ENCODE results near the gene LGALS3. TPM values are rescaled to one million over a fixed set of nuclear protein-coding genes. Genes with fewer than 3 reads are reported as not detected.

LGALS3 gene
- total and polyA plus RNA-seq, 12 donors = 119 to 308 (median 198) TPM

DNA sequence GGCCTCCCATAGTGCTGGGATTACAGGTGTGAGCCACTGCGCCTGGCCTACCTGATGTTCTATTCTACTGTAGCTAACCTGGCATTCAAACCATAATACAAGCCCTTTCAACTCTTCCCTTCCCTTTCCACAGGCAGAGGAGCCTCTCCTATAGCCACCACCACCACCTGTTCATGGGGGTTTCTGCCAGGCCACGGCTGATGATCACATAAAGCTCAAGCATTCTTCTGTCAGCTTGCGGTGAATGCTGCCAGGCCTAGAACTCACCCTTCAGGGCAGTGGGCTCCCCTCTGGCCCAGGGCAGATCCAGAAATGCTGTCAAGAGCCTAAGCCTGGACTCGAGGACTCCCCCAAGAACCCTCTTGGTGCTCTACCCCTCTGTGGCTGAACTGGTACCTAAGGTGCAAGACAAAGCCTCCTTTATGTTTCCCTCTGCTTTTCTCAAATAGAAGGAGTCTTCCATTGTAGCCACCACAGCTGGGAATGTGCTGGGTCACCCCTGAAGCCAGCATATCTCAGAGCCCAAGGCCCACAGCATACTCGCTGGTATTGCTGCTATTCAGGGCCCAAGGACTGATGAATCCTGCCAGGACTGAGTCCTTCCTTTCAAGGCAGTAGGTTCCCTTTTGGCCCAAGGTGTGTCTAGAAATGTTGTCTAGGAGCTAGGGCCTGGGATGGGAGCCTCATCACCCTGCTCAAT lies 65.8 kb downstream of the LGALS3 start:
- Histone ChIP-seq H3K4me3 (no peak overlapping the region), H3K27me3 (peaks cover 0 to 5% (median 0%) of the 10 kb centered on the region in 7 donors), H3K9me3 (no peaks in the 10 kb centered on the region), H3K36me3 (no peaks in the 10 kb centered on the region), H3K4me1 (peaks cover 0 to 18% (median 6%) of the 10 kb centered on the region in 9 donors), H3K27ac (no peak overlapping the region)
- DNase-seq = no peak
- TF ChIP-seq, protein P1, sequence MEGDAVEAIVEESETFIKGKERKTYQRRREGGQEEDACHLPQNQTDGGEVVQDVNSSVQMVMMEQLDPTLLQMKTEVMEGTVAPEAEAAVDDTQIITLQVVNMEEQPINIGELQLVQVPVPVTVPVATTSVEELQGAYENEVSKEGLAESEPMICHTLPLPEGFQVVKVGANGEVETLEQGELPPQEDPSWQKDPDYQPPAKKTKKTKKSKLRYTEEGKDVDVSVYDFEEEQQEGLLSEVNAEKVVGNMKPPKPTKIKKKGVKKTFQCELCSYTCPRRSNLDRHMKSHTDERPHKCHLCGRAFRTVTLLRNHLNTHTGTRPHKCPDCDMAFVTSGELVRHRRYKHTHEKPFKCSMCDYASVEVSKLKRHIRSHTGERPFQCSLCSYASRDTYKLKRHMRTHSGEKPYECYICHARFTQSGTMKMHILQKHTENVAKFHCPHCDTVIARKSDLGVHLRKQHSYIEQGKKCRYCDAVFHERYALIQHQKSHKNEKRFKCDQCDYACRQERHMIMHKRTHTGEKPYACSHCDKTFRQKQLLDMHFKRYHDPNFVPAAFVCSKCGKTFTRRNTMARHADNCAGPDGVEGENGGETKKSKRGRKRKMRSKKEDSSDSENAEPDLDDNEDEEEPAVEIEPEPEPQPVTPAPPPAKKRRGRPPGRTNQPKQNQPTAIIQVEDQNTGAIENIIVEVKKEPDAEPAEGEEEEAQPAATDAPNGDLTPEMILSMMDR (IDR thresholded peaks at IDR 0.05) = no peak
- ATAC-seq = no peak
- intact Hi-C loops (cut with DNase I) = no loop called here
- 91 to 95% methylated on average over 5 of the region's 5 CpGs for WGBS, 2 donors

Other genes starting within 250 kb of the LGALS3 start
- gene GCH1, start 226.4 kb upstream of the LGALS3 start, total RNA-seq = 10 to 100 TPM in 1 of 10 donors, 1 to 10 TPM in 9; 1.0 to 11.0 (median 2.7) TPM
- gene GCH1, start 226.4 kb upstream of the LGALS3 start, polyA plus RNA-seq = 1 to 10 TPM; 2.3 to 3.3 TPM
- 1 to 10 TPM in 9 of 10 donors, under 1 TPM in 1; 0.93 to 2.7 (median 2.1) TPM for gene WDHD1, start 102.2 kb upstream of the LGALS3 start, total RNA-seq
- under 1 TPM; 0.59 to 0.75 TPM for gene WDHD1, start 102.2 kb upstream of the LGALS3 start, polyA plus RNA-seq
- gene SOCS4, start 102.0 kb upstream of the LGALS3 start, total RNA-seq = 10 to 100 TPM; 12.2 to 24.2 (median 17.4) TPM
- gene SOCS4, start 102.0 kb upstream of the LGALS3 start, polyA plus RNA-seq = 1 to 10 TPM; 4.7 to 5.9 TPM
- gene MAPK1IP1L, start 77.6 kb upstream of the LGALS3 start, total RNA-seq = 100 to 1,000 TPM in 1 of 10 donors, 10 to 100 TPM in 9; 58.6 to 105 (median 78.4) TPM
- 10 to 100 TPM; 23.6 to 38.6 TPM for gene MAPK1IP1L, start 77.6 kb upstream of the LGALS3 start, polyA plus RNA-seq
- gene DLGAP5, start 62.3 kb downstream of the LGALS3 start, total RNA-seq = 1 to 10 TPM in 1 of 10 donors, under 1 TPM in 4, not detected in 5; 0.07 to 5.1 (median 0.49) TPM
- under 1 TPM; 0.07 to 0.22 TPM for gene DLGAP5, start 62.3 kb downstream of the LGALS3 start, polyA plus RNA-seq
- gene FBXO34, start 142.2 kb downstream of the LGALS3 start, total RNA-seq = 10 to 100 TPM; 16.9 to 26.2 (median 21.2) TPM
- gene FBXO34, start 142.2 kb downstream of the LGALS3 start, polyA plus RNA-seq = 10 to 100 TPM in 1 of 2 donors, 1 to 10 TPM in 1; 8.9 to 12.0 TPM

Measured in heart right ventricle (tissue), 16 donors.